COLO668 (cell line): ENCODE measurements around the gene COL4A6.

ENCODE experiments used
- DNase-seq: peaks from one replicate; lab custom pipeline; 2025; ENCODE audit not compliant: unreplicated experiment; lab: John Stamatoyannopoulos, UW

Gene COL4A6

DNA sequence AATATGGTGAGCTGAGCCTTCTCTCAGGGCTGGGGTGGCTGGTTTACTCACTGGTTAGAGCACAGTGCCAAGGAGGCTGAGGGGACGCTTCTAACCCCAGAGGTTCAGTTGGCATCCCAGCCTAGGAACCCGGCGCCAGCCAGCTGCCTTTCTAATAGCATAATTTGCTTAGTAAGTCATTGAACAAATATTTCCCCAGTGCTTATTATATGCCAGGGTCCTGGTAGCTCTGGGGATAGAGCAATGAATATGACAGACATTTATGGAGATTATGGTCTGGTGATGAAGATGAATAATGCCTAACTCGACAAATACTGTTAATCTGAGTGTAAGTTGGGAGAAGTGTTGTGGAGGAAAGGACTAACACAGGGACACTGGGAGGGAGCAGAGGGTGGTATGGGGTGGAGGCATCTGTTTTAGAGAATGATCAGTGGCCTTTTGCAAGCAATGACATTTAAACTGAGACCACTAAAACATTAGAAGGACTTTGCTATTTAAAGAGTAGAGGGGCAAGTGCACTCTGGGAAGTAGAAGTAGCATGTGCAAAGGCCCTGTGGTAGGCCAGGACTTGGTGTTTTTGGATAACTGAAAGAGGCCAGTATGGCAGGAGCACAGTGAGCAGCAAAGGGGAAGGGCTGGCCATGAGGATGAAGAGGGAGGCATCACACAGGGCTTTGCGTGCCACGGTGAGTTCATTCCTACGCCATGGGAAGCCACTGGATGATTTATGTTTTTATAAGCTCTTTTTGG, 274.7 kb downstream of the COL4A6 start:
- no peak for DNase-seq

DNA sequence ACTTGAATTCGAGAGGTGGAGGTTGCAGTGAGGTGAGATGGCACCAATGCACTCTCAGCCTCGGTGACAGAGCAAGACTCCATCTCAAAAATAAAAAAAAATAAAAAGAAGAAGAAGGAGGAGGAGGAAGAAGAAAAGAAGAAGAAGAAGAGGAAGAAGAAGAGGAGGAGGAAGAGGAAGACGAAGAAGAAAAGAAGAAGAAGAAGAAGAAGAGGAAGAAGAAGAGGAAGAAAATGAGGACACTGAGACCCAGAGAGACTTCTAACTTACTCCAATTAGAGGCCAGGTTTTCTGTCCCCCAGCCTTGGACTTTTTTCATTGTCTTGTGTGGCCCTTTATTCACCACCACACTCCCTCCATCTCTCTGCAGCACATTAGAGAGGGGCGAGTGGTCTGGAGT, 276.0 kb downstream of the COL4A6 start:
- no peak for DNase-seq

DNA sequence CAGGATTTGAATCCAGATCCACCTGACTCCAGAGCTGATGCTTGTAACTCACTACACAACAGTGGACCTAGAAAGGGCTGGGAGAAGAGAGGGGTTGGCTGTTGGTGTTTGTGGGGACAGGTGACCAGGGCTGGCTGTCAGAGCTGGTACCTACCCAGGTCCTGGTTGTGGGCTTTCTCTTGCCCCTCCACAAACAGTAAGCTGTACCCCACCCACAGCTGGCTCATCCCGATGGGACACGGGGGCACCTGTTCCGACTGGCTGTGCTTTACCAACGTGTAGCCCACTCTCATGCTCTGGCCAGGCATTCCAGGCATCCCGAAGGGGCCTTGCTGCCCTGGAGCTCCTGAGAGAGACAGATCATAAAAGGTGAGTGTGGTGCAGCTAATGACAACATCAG, 277.9 kb downstream of the COL4A6 start:
- no peak for DNase-seq

DNA sequence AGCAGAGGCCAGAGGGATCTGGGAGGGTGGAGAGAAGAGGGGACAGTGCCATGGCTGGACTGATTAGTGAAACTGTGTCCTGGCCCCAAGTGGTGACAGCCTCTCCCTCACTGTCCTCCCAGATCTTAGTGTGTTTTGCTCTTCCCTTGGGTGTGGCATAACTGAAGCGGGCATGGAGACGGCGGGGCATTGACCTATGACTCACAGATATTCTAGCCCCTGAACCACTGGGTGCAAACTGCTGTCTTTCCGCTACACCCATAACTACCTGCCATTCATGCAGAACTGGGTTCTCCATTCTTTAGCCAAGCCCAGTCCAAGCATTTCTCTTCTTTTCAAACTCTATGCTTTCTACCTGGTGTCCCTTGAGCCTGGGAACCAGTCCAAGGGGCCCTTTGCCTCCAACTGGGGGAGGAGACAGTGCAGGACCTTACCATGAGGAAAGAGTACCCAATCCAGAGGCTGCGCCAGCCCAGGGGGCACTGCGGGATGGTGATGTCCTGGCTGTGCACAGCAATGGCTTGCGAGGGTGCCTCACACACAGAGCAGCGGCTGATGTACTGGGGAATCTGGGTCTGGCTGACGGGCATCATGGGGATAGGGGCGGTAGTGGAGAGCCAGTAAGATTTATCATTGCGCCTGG, 279.1 kb downstream of the COL4A6 start:
- DNase-seq = no peak

DNA sequence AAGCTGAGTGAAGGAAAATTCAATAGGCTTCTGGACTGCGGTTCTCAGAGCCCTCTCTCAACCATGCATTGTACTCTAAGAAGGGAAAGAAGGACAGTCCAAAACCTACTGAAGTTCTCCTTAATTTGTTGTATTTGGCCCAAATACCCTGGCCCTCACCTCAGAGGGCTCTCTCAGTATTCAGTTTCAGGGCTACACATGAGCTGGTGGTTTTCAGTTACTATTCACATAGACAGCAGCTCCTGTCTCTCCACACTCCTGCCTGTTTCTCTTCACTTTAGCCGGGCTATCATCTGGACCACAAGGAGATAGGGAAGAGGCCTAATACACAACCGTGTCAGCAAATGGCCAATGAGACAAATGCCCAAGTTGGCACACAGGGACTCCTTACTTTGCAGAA, 280.6 kb downstream of the COL4A6 start:
- no peak for DNase-seq

DNA sequence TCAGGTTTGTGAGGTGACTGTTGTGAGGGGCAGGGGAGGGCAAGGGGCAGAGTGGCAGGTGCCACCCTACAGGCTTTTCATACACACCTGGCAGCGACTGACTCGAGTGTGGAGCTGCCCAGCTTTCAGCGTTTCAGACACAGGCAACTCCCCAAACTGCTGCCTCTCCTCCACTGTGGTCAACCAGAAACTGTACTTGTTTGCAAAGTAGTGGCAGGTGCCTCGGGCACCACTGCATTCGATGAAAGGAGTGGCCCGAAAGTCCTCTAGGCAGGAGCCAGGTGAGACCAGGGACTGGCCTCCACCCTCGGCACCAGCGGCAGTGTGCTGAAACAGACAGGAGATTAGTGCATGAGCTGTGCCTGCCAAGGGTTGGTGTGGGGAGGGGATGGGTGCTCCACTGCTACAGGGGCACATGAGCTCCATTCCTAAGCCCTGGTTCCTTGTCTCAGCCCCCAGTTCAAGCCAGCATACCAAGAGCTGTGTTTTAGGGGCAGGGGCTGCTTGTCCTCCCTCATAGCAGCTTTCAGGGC, 281.2 kb downstream of the COL4A6 start:
- no peak for DNase-seq

DNA sequence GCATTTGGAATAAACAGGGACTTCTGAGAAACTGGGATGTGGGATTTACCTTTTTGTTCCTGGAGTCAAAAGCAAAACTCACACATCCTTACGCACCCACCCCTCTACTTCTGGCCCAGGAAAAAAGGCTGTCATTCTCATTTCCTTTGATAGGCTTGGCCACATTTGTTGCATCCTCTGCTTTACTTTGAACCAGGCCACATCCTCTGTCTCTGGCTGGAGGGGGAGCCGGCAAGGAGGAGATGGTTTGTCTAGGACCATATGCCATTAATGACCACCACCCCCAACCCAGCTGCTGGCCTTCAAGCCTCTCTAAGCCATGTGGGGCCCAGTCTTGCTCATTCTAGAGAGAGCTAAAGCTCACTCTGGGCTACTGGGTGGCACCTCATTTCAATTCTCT, 282.1 kb downstream of the COL4A6 start:
- no peak for DNase-seq

DNA sequence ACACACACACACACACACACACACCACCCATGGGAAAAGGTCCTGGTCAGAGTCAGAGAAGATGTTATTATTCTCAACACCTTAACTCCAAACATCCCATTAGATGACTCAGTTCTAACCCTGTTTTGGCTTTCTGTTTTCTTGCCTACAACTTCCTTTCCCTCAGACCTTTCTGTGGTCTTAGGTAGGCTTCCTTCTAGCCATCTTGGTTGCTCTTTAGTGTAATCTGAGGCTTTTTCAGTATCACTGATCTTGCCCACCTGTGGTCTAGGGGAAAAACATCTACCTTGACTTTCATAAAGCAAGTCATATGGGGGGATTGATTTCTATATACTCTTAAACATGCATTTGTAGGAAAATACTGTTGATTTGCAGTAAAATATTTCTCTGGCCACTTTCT, 289.7 kb downstream of the COL4A6 start:
- no peak for DNase-seq

DNA sequence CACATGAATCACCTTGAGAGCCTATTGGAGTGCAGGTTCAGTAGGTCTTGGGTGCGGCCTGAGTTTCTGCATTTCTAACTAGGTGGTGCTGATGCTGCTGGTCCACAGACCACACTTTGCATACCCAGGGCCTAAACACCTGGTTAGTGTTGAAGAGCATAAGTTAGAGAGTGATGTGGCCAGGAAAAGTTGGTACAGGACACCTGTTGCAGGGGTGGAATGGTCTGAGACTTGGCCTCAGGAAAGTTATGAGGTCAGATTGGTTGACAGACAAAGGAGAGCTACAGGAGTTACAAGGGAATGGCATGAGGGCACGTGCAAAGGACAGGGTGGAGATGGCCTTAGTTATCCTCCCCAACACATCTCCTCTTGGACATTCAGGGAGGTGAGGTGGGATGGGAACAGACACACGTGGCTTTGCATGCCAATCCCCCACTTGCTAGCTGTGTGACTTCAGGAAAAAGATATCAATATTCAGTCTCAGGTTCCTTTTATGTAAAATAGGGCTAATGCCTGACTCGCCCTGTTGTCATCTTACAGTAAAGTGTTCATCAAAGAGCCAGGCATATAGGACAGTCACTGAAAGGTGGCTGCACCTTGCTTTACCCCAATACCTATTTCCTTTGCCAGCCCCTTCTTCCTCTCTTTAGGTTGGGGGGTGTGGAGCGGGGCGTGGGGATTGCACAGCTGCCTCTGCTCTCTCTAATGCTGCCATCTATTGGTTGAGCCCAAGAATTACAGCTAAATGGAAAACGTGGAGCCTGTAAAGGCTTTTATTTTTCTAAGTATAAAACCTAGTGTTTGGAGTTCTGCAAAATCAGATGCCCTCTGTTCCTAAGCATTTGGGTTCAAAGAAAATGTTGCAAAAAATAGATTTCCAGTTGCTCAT, 299.2 kb downstream of the COL4A6 start:
- DNase-seq = no peak

DNA sequence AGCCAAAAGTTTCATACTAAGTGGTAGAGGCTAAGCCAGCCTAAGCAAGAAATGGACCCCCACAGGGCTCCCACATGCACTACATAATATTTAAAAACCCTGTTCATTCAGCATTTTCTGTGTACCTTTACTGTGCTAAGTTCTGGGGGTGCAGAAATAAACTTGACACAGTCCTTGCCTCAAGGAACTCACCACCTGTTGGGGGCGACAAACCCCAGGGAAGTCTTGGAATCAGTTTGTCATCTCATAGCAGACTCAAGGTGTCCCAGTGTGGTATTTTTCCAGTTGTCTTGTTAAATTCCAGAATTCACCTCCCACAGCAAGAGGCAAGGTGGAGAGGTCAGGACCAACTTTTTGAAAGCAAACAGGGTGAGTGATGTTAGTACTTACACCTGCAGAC, 303.5 kb downstream of the COL4A6 start:
- no peak for DNase-seq

DNA sequence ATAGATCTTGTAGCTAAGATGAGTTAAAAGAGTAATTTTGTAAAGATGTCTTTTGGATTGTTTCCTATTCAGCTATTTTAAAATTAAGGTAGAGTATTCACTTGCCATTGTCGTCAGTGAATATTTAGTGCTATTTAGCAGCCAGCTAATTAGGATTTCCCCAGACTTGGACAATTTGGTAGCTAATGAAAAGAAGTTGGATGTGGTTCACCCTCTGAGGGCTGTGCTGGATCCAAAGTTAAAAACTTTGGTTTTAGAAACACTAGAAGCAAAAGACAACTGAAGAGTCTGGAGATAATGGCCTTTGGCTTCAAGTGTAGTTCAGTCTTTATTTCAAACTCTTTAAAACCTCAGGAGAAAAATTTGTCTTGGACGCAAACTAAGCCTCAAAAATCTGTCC, 305.3 kb downstream of the COL4A6 start:
- DNase-seq = no peak

DNA sequence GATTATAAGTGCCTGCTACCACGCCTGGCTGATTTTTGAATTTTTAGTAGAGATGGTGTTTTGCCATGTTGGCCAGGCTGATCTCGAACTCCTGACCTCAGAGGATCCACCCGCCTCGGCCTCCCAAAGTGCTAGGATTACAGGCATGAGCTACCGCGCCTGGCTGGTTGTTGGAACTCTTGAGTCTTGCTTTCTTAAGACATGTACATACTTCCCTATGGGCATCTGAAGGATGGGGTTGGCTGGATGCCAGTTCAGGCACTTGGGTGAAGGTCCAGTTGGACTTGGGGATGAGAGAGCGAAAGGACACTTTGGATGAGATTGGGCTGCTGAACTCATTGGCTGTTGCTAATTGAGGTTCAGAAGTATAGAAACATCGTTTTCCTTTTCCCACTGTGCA, 306.2 kb downstream of the COL4A6 start:
- DNase-seq = no peak

DNA sequence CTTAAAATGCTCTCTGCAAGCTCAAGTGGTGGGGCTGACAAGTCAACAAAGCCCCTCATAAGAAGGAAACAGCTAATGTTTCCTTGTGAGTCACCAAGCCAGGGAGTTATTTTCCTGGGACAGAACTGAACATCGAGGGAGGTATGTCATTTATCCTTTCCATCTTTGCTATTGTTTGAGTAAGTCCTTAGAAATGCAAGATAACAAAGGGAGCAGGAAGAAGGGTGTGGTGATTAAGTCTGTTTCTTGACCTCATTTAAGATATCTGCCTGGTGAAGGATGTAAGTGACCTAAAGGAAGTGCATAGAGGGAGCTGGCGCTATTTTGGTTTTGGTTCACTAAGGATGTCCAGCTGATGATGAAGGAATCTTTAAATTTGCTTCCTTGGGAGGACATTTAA, 306.8 kb downstream of the COL4A6 start:
- DNase-seq = no peak

DNA sequence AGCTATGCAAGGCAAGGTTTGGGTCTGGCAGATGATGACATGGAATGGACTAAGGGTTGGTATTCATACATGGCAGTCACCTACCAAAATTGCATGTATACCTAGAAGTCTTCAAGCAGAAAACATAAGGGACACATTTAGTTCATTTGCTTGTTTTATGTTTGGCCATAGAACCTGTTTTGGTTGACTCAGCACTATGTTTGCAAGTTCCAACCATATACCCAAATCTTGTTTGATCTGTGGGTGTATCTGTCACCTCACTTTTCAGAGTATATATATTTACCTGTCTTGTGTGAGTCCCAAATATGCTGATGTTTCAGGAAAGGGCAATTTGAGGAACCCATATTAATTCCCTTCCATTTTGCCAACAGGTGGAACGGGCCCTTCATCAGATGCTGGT, 307.3 kb downstream of the COL4A6 start:
- DNase-seq = no peak

DNA sequence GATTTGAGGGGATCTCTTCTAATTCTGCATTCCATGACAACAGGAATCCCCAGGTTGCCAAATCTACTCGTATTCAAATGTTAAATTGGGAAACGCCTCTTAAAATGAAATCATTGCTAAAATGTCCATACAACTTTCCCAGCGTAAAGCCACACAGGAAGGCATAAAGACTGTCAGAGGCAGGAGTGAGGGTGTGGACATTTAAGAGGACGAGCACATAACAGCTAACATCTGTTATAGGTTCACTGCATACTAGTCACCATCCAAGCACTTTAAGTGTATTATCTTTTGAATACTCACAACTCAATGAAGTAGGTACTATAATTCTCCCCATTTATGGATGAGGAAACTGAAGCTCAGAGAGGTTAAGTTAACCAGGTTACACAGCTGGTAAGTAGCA, 311.1 kb downstream of the COL4A6 start:
- DNase-seq = no peak

DNA sequence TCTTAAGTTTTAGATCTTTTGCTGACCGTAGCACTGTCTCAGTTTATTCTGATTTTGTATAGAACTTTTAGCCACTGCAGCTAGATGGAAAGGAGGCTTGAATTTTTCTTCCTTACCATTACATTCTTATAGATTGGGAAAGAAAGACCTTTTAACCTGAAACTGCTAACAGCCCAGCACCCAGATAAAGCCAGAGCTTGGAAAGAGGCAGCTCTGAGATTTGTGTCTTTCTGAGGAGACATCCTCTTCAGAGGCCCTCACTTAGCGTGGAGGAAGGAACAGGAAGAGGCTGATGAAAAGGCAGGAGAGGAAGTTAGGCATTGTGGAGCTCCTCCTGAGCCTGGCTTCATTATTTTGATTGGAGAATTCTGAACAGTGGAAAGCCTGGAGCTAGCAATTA, 311.6 kb downstream of the COL4A6 start:
- no peak for DNase-seq

DNA sequence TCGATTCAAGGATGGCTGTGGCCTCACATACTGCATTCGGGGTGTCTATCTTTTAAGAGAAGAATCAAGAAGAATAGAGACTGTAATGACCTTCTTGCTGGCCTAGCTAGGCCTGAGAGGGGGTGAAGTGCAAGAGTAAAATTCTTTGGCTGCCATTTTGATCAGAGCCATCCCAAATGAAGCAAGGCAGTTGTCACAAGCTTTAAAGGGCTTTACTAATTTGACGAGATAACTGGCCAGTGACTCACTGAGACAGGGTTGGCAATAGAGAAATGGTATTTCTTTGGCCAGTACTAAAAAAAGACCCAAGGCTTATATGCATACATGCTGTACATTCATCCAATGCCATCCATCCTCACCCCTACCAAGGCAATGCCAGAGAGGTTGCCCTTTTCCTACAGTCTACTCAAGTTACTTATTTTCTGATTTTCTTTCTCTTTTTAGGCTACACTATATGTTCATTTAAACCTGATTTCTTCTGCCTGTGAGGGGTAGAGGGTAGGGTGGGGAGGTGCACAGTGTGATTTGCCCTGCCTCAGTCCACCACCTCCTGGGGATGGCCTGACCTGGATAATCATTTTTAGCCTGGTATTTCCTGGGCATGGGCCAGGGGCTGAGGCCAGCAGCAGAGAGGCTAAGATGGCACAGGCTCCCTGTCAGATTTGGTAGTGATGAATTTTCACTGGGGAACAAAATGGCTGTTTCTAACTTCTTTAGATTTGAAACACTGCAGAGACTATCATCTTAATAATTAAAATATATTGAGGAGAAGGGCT, 314.4 kb downstream of the COL4A6 start:
- DNase-seq = no peak

DNA sequence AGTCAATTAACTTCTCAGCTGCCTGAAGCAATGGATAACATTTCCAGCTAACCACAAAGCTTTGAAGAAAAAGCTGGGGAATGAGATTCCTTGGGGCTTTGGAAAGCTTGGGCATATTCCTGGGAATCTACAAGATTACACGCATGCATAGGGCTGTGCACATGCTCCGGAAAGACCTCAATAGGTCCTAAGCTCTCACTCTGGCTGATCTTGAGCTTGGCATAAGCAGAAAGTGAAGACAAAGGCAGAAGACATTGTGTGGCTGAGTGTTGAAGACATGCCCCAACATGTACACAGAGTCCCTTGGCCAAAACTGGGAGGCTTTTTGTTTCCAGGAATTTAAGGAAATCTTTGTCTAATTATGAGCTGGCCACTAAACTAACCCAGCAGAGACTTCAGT, 315.5 kb downstream of the COL4A6 start:
- no peak for DNase-seq

DNA sequence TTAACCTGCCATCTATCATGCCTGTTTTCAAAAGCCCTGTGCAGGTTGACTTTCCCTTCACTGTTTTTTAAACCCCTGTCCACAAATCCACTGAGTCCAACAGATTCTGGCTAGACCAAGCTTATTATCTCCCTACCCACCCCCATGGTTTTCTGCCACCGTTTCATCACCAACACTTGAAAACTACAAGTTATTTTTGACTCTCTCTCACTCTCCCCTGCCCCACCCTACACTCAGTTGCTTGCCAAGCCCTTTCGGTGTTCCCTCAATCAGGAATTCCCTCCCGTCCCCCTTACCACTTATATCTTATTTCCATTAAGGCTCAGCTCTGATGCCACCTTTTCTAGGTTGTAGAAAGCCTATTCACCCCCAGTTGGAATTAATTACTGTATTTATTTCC, 316.9 kb downstream of the COL4A6 start:
- DNase-seq = no peak

DNA sequence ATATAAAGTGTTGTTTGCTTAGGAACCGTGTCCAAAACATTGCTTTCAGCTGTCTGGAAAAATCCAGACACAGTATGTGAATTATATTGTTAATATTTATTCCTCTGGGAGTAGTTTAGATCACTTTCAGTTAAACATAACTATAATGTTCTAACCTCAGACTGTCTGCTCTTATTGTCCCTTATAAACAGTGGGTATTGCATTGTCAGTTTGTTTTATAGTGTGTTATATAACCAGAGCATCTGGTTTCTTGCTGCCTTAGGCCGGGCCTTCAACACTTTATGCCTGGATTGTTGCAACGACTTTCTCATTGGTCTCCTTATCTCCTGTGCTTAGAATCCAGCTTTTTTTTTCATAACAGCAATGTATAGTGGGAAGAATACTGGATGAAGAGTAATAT, 320.2 kb downstream of the COL4A6 start:
- no peak for DNase-seq

DNA sequence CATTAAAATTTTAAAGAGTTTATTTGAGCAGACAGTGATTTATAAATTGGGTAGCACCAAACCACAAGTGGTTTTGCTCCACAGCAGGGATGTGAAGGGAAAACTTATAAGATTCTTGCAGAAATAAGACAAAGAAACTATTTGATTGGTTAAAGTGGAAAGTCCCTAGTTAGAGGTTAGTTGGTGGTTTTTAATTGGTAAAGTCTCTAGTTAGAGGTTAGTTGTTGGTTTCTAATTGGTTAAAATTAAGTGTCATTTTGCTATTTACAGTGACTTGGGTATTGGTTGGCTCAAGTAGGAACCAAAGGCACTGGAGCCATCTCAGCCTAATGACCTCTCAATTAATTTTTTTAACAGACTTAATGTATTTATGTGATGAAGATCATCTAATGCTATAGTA, 323.7 kb downstream of the COL4A6 start:
- no peak for DNase-seq
